HG02623 (cell line): Measurements from ENCODE around the gene HES5.

Source experiments
- ATAC-seq: cut with Tn5 transposase; IDR thresholded peaks from one replicate; pipeline ENCODE4 v1.9.1; 2021; ENCODE audit warnings: moderate library complexity; ENCODE audit not compliant: unreplicated experiment

The HES5 gene

GRCh38 chr1:2502210-2502609 is 27.9 kb downstream of the HES5 start:
- no peak for ATAC-seq

- ATAC-seq = no peak
These were observed 28.3 kb downstream of the HES5 start for GRCh38 chr1:2501820-2502119.

- no peak for ATAC-seq
These were observed 28.8 kb downstream of the HES5 start for GRCh38 chr1:2501041-2501819.

GRCh38 chr1:2499986-2500596 is 30.0 kb downstream of the HES5 start:
- no peak for ATAC-seq

- no peak for ATAC-seq
These were observed 30.8 kb downstream of the HES5 start for GRCh38 chr1:2499260-2499659.

GRCh38 chr1:2498648-2499047 is 31.4 kb downstream of the HES5 start:
- no peak for ATAC-seq

- ATAC-seq = no peak
These were observed 32.2 kb downstream of the HES5 start for GRCh38 chr1:2497891-2498290.

GRCh38 chr1:2496746-2497145 is 33.3 kb downstream of the HES5 start:
- ATAC-seq = no peak

GRCh38 chr1:2496087-2496622 is 33.9 kb downstream of the HES5 start:
- ATAC-seq = no peak

- ATAC-seq = no peak
These were observed 34.5 kb downstream of the HES5 start for GRCh38 chr1:2495546-2495945.

- ATAC-seq = no peak
These were observed 35.0 kb downstream of the HES5 start for GRCh38 chr1:2495026-2495425.

GRCh38 chr1:2494323-2494693 is 35.8 kb downstream of the HES5 start:
- no peak for ATAC-seq

- no peak for ATAC-seq
These were observed 36.3 kb downstream of the HES5 start for GRCh38 chr1:2493691-2494322.

- ATAC-seq = no peak
These were observed 36.8 kb downstream of the HES5 start for GRCh38 chr1:2493218-2493617.

GRCh38 chr1:2492091-2492490 is 38.0 kb downstream of the HES5 start:
- no peak for ATAC-seq

GRCh38 chr1:2489615-2490014 is 40.4 kb downstream of the HES5 start:
- no peak for ATAC-seq

GRCh38 chr1:2488688-2489087 is 41.4 kb downstream of the HES5 start:
- ATAC-seq = no peak

GRCh38 chr1:2486558-2486957 is 43.5 kb downstream of the HES5 start:
- ATAC-seq = no peak

GRCh38 chr1:2486041-2486440 is 44.0 kb downstream of the HES5 start:
- ATAC-seq = no peak

- ATAC-seq = no peak
These were observed 46.1 kb downstream of the HES5 start for GRCh38 chr1:2483970-2484369.

GRCh38 chr1:2483026-2483425 is 47.0 kb downstream of the HES5 start:
- no peak for ATAC-seq

GRCh38 chr1:2482588-2482987 is 47.5 kb downstream of the HES5 start:
- no peak for ATAC-seq
